H9 (cell line): ENCODE data around the gene SCP2. TPM values are rescaled to one million over a fixed set of nuclear protein-coding genes. Genes with fewer than 3 reads are reported as not detected.

Experiments used
- DNase-seq: peaks from one replicate; pipeline ENCODE4 v3.0.0-alpha.2; 2017
- H2AFZ ChIP-seq: one replicate; pipeline ENCODE4 v1.6.1; 2013; ENCODE audit warnings: mild to moderate bottlenecking, low read length, control low read depth, moderate library complexity
- H2AK5ac ChIP-seq: 2 replicates; pipeline ENCODE4 v1.6.1; 2013; ENCODE audit warnings: low read length, control low read depth, mixed read lengths; ENCODE audit not compliant: insufficient read length
- H2BK120ac ChIP-seq: one replicate; pipeline ENCODE4 v1.6.1; 2013; ENCODE audit warnings: low read depth, mild to moderate bottlenecking, low read length, control low read depth, inconsistent platforms; ENCODE audit not compliant: poor library complexity, severe bottlenecking
- H2BK12ac ChIP-seq: 2 replicates; pipeline ENCODE4 v1.6.1; 2013; ENCODE audit warnings: low read length, control low read depth, mixed read lengths, low read depth; ENCODE audit not compliant: insufficient read length
- H2BK15ac ChIP-seq: 2 replicates; pipeline ENCODE4 v1.6.1; 2013; ENCODE audit warnings: low read depth, low read length, control low read depth
- H2BK20ac ChIP-seq: one replicate; pipeline ENCODE4 v1.6.1; 2013; ENCODE audit warnings: low read depth, mild to moderate bottlenecking, low read length, control low read depth, inconsistent platforms; ENCODE audit not compliant: poor library complexity, severe bottlenecking
- H2BK5ac ChIP-seq: 2 replicates; pipeline ENCODE4 v1.6.1; 2013; ENCODE audit warnings: low read length, control low read depth, mixed read lengths; ENCODE audit not compliant: insufficient read length
- H3K14ac ChIP-seq: 2 replicates; pipeline ENCODE4 v1.6.1; 2013; ENCODE audit warnings: low read length, control low read depth; ENCODE audit not compliant: insufficient read depth
- H3K18ac ChIP-seq: 2 replicates; pipeline ENCODE4 v1.6.1; 2013; ENCODE audit warnings: low read depth, mild to moderate bottlenecking, mixed read lengths, low read length, control low read depth; ENCODE audit not compliant: insufficient read length
- H3K23ac ChIP-seq: 2 replicates; pipeline ENCODE4 v1.6.1; 2013; ENCODE audit warnings: low read length, control low read depth, mixed read lengths, low read depth; ENCODE audit not compliant: insufficient read length
- H3K23me2 ChIP-seq: 2 replicates; pipeline ENCODE4 v1.6.1; 2013; ENCODE audit warnings: low read depth, mild to moderate bottlenecking, mixed read lengths, low read length, control low read depth; ENCODE audit not compliant: insufficient read length, poor library complexity, severe bottlenecking
- H3K27ac ChIP-seq: 2 replicates; pipeline ENCODE4 v1.5.1; 2013; ENCODE audit warnings: low read length, control low read depth, mixed read lengths, low read depth; ENCODE audit not compliant: insufficient read length
- H3K27me3 ChIP-seq: 2 replicates; pipeline ENCODE4 v1.6.1; 2013; ENCODE audit warnings: low read length, control low read depth, inconsistent platforms; ENCODE audit not compliant: insufficient read depth
- H3K4ac ChIP-seq: 2 replicates; pipeline ENCODE4 v1.6.1; 2013; ENCODE audit warnings: low read depth, mild to moderate bottlenecking, control low read depth, inconsistent platforms, low read length, moderate library complexity
- H3K4me1 ChIP-seq: 2 replicates; pipeline ENCODE4 v1.6.1; 2013; ENCODE audit warnings: low read length, control low read depth, inconsistent platforms; ENCODE audit not compliant: insufficient read depth
- H3K4me2 ChIP-seq: 2 replicates; pipeline ENCODE4 v1.6.1; 2013; ENCODE audit warnings: low read length, control low read depth, mixed read lengths; ENCODE audit not compliant: insufficient read length, insufficient read depth
- H3K56ac ChIP-seq: 2 replicates; pipeline ENCODE4 v1.6.1; 2013; ENCODE audit warnings: low read depth, mild to moderate bottlenecking, mixed read lengths, low read length, control low read depth; ENCODE audit not compliant: insufficient read length
- H3K79me1 ChIP-seq: 2 replicates; pipeline ENCODE4 v1.6.1; 2013; ENCODE audit warnings: low read depth, mild to moderate bottlenecking, moderate library complexity, low read length, control low read depth, inconsistent platforms; ENCODE audit not compliant: insufficient read depth, poor library complexity, severe bottlenecking
- H3K79me2 ChIP-seq: 2 replicates; pipeline ENCODE4 v1.6.1; 2013; ENCODE audit warnings: low read length, control low read depth, inconsistent platforms; ENCODE audit not compliant: insufficient read depth
- H3K9ac ChIP-seq: 2 replicates; pipeline ENCODE4 v1.6.1; 2013; ENCODE audit warnings: low read length, control low read depth, mixed read lengths; ENCODE audit not compliant: insufficient read length; ENCODE audit errors: extremely low read depth
- H3K9me3 ChIP-seq: one replicate; pipeline ENCODE4 v1.6.1; 2013; ENCODE audit warnings: low read depth, low read length, inconsistent platforms; ENCODE audit not compliant: control insufficient read depth
- H3T11ph ChIP-seq: one replicate; pipeline ENCODE4 v1.6.1; 2013; ENCODE audit warnings: mild to moderate bottlenecking, low read length, control low read depth, inconsistent platforms
- H4K20me1 ChIP-seq: one replicate; pipeline ENCODE4 v1.6.1; 2013; ENCODE audit not compliant: control insufficient read depth, insufficient read length, insufficient read depth
- H4K5ac ChIP-seq: 2 replicates; pipeline ENCODE4 v1.6.1; 2013; ENCODE audit warnings: low read depth, mild to moderate bottlenecking, mixed read lengths, low read length, control low read depth; ENCODE audit not compliant: insufficient read length
- H4K8ac ChIP-seq: replicated peaks from 2 replicates; pipeline ENCODE4 v1.6.1; 2013; ENCODE audit warnings: low read length, control low read depth, mixed read lengths, low read depth; ENCODE audit not compliant: insufficient read length
- H4K91ac ChIP-seq: 2 replicates; pipeline ENCODE4 v1.6.1; 2013; ENCODE audit warnings: low read depth, mild to moderate bottlenecking, moderate library complexity, mixed read lengths, low read length, control low read depth; ENCODE audit not compliant: insufficient read length
- H3K27ac Mint-ChIP-seq, 3 experiments: 2 replicates in 2 of 3; 3 replicates in 1 of 3; pipeline ENCODE4 v1.8.0; 2020 to 2021; ENCODE audit warnings: mixed read lengths in 3 of 3, mild to moderate bottlenecking in 1 of 3, moderate library complexity in 1 of 3
- H3K27me3 Mint-ChIP-seq: 2 replicates; pipeline ENCODE4 v1.8.0; 2021; ENCODE audit warnings: low read depth, mild to moderate bottlenecking, moderate library complexity, mixed read lengths
- H3K36me3 Mint-ChIP-seq, 3 experiments: 2 replicates in 2 of 3; 3 replicates in 1 of 3; pipeline ENCODE4 v1.8.0; 2020 to 2021; ENCODE audit warnings: low read depth in 3 of 3, mixed read lengths in 3 of 3; ENCODE audit not compliant: insufficient read depth in 1 of 3
- H3K4me1 Mint-ChIP-seq, 2 experiments: 2 replicates each; pipeline ENCODE4 v1.8.0; 2020; ENCODE audit warnings: mixed read lengths in 2 of 2
- H3K4me3 Mint-ChIP-seq, 2 experiments: 2 replicates in 1 of 2; 3 replicates in 1 of 2; pipeline ENCODE4 v1.8.0; 2020 to 2021; ENCODE audit warnings: mild to moderate bottlenecking in 2 of 2, mixed read lengths in 2 of 2, moderate library complexity in 1 of 2
- H3K9me3 Mint-ChIP-seq, 2 experiments: 2 replicates in 1 of 2; 3 replicates in 1 of 2; pipeline ENCODE4 v1.8.0; 2020; ENCODE audit warnings: mild to moderate bottlenecking in 2 of 2, mixed read lengths in 2 of 2, moderate library complexity in 1 of 2
- CTCF ChIP-seq: fragments of 200-600 bp; sonication (generic); conservative IDR thresholded peaks from 3 replicates; pipeline ENCODE4 v1.8.0; 2021; ENCODE audit warnings: antibody characterized with exemption, mild to moderate bottlenecking
- WGBS: extraction: QIAGEN DNeasy Blood & Tissue Kit; methylation state at CpG from one replicate; pipeline ENCODE4 v1.1.7; 2013; ENCODE audit warnings: missing lambda C conversion rate, low lambda C conversion rate, mixed read lengths; ENCODE audit not compliant: insufficient read length; ENCODE audit errors: extremely low coverage; 5-methylcytosine and 5-hydroxymethylcytosine counted together
- total RNA-seq: library from RNA; stranded (reverse); gene quantifications from 2 replicates; pipeline ENCODE4 v1.2.1, GENCODE V29; 2021

SCP2 gene
- total RNA-seq, 1 experiment from 2014 or later = 48.8 TPM

GRCh38 chr1:53025769-53026112 lies 98.7 kb downstream of the SCP2 start:
- Histone ChIP-seq H2AK5ac (no peak overlapping the region), H4K8ac (no peak overlapping the region), H3K23ac (no peak overlapping the region), H4K20me1 (no peaks in the 10 kb centered on the region), H3K79me1 (no peaks in the 10 kb centered on the region), H3K56ac (no peak overlapping the region), H3K4ac (no peak overlapping the region), H3K27me3 (no peaks in the 10 kb centered on the region), H2BK12ac (no peak overlapping the region), H3K79me2 (no peaks in the 10 kb centered on the region), H2BK120ac (no peak overlapping the region), H2BK20ac (no peak overlapping the region), H3K4me2 (no peak overlapping the region), H4K5ac (no peak overlapping the region), H2BK15ac (no peak overlapping the region), H3K4me1 (no peaks in the 10 kb centered on the region), H3K27ac (no peak overlapping the region), H3K9ac (no peak overlapping the region), H3K9me3 (no peaks in the 10 kb centered on the region), H3K14ac (no peak overlapping the region), H2BK5ac (no peak overlapping the region), H3T11ph (no peak overlapping the region), H4K91ac (no peak overlapping the region), H2AFZ (no peak overlapping the region), H3K23me2 (no peaks in the 10 kb centered on the region), H3K18ac (no peak overlapping the region)
- no peak for TF ChIP-seq CTCF
- H3K4me3 Mint-ChIP-seq = no peak overlapping the region
- H3K27ac Mint-ChIP-seq = no peak overlapping the region
- H3K27me3 Mint-ChIP-seq = no peaks in the 10 kb centered on the region
- H3K9me3 Mint-ChIP-seq = no peaks in the 10 kb centered on the region
- DNase-seq = no peak
- WGBS = no CpG with 5 or more reads among the region's 2 CpGs
- no peaks in the 10 kb centered on the region for H3K4me1 Mint-ChIP-seq
- H3K36me3 Mint-ChIP-seq = peaks cover 0 to 6% (median 0%) of the 10 kb centered on the region in 3 experiments; a peak in 2 of 7 replicates
